Bronchial epithelial cell (primary cell): ENCODE measurements around the gene FHIT. TPM values are rescaled to one million over a fixed set of nuclear protein-coding genes. Genes with fewer than 3 reads are reported as not detected.
A peak's percentile ranks its signal among the peaks of the same experiment; 100 is the strongest.

ENCODE experiments used
- DNase-seq: peaks from one replicate; pipeline ENCODE4 v3.0.0-alpha.2; 2010; ENCODE audit warnings: low read depth
- FAIRE-seq: peaks from 2 replicates; lab custom pipeline; 2011; peaks lifted over from hg19 to GRCh38; lab: Jason Lieb, UNC
- H3K27me3 ChIP-seq: 2 replicates; pipeline ENCODE4 v1.5.1; 2011; ENCODE audit warnings: low read length; ENCODE audit not compliant: control insufficient read depth, insufficient read depth
- H3K36me3 ChIP-seq: 2 replicates; pipeline ENCODE4 v1.5.1; 2011; ENCODE audit warnings: low read length; ENCODE audit not compliant: control insufficient read depth, insufficient read depth
- H3K4me3 ChIP-seq: 2 replicates; pipeline ENCODE4 v1.5.1; 2011; ENCODE audit warnings: mild to moderate bottlenecking, low read depth, low read length, control low read depth
- CTCF ChIP-seq: IDR thresholded peaks from 2 replicates; pipeline ENCODE4 v1.5.1; 2011; ENCODE audit warnings: mild to moderate bottlenecking, moderate library complexity, low read length, control low read depth, inconsistent platforms; ENCODE audit not compliant: insufficient read depth, severe bottlenecking
- total RNA-seq: library from RNA; depleted of rRNA; stranded (reverse); fragments of >200 nt; gene quantifications from 2 replicates; pipeline ENCODE4 v1.2.1, GENCODE V29; 2014

The FHIT gene
- total RNA-seq, 1 donor from 2014 or later = 1.6 TPM

DNA sequence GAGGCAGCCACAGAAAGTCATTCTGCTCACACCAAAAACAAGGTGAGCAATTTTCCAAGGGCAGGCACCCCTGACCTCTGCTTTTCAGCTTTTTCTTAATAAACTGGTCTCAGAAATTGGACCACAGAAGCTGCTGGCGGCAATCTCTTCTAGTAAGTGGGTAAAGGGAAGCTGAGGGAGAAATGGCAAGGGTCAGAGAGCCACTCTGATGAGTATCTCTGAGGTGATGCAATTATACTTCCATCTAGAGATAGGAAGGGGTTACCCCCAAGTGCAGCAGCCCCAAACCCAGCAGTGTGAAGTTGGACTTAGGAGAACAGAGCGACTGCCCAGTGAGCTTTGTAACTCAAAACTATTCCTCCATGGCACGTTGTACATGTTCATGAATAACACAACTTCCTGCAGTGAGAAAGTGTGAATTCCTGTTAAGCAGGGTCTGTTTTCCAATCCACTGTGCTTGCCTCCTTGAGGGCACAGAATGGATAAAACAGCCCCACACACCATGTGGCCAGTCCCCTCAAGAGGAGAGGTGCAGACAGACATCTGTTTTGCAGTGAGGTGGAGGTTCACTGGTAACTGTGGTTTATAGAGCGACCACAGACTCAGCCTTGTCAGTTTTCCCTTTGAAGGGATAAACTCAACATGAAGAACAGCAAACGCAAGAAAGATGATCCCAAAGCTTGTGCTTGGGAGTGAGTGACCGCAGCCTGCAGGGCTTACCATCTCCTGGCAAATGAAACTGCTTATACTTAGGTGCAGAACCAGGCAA is 1518.0 kb downstream of the FHIT start:
- H3K36me3 ChIP-seq = no peaks in the 10 kb centered on the region
- FAIRE-seq (no peak), DNase-seq (no peak)
- no peak overlapping the region for H3K4me3 ChIP-seq
- no peaks in the 10 kb centered on the region for H3K27me3 ChIP-seq
- TF ChIP-seq CTCF = no peak

DNA sequence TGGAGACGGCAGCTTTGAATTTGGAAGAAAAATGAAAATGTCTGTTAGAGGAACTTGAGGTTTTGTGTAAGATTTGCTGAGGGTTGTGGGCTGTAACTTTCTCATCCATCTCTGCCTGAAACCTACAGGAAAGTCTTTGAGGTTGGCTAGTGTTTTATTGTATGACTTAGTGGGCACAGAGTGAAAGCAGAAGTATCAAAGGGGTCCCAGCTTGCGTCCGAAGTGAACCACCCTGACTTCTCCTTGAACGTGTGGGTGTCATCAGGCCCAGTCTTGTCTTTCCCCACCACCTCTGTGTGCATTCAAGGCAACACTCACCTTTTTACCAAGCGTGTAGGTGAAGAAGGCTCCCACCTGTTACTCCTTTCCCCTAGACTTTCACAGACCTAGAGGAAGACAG is 1519.3 kb downstream of the FHIT start:
- H3K27me3 ChIP-seq = no peaks in the 10 kb centered on the region
- FAIRE-seq (no peak), DNase-seq (no peak)
- no peak overlapping the region for H3K4me3 ChIP-seq
- TF ChIP-seq CTCF = no peak
- no peaks in the 10 kb centered on the region for H3K36me3 ChIP-seq

DNA sequence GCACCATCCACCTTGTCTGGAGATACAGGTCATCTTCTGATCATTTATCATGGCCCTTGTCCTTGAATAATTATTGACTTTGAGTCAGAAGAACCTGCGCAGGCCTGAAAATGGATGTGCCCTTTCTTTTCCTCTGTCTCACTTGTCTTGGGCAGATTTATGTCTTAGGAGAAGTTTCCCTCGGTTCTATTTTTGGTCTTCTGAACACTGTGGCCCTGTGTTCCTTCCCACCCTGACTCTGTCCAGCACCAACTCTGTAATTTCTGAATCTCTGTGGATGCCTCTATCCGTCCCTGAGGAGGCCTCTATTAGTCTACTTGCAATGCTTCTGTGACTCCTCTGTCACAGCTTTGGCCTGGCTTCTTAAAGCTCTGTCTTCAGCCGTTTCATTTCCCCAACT is 1520.7 kb downstream of the FHIT start:
- DNase-seq = no peak
- no peak for FAIRE-seq
- no peaks in the 10 kb centered on the region for H3K27me3 ChIP-seq
- H3K4me3 ChIP-seq = no peak overlapping the region
- TF ChIP-seq CTCF = no peak
- H3K36me3 ChIP-seq = no peaks in the 10 kb centered on the region

DNA sequence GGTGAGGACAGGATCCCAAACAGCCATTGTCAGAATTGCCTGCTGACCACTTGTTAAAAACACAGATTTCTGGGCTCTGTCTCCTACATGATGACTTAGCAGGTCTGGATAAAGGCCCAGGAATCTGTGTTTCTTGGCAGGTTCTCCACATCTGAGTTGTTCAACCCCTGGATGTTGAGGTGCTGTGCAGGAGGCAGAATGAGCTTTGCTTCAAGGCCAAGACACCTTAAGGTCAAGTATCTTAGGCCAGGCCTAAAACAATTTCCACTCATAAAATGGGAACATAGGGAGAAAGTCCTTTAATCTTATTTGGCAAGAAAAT is 1522.7 kb downstream of the FHIT start:
- DNase-seq = no peak
- Histone ChIP-seq H3K4me3 (no peak overlapping the region), H3K36me3 (no peaks in the 10 kb centered on the region), H3K27me3 (no peaks in the 10 kb centered on the region)
- TF ChIP-seq CTCF = no peak
- FAIRE-seq = no peak

DNA sequence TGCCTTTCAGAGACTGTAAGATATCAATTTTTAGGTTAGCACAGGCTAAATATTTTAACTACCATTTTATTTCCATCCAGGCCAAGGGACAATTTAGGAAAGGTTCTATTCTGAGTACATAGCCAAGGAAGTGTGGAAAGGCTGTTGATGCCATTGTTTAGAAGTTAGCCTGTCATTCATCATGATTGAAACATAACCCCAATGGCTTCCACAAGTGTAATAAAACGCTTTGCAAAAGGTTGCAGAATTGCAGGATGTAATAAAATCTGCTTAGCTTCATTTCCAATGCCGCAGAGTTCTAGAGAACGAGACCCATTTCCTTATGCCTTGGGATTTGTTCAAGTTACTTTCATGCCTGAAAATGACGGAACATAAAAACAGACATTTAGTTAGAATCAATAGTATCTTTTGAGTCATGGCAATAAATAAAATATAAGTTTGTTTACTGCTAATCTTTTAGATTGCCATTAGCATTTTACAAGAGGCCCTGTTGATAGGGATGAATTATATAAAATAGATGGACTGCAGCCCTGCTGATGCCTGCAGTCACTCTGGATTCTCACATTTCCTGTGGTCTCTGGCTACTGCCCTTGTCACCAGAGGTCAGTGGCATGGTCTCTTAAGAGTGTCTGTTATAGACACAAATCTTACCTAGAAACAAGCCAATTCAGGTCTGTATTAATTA is 1523.2 kb downstream of the FHIT start:
- no peaks in the 10 kb centered on the region for H3K36me3 ChIP-seq
- TF ChIP-seq CTCF = no peak
- no peak overlapping the region for H3K4me3 ChIP-seq
- no peaks in the 10 kb centered on the region for H3K27me3 ChIP-seq
- DNase-seq (no peak), FAIRE-seq (no peak)

- TF ChIP-seq CTCF = no peak
- DNase-seq (peak; percentile 66), FAIRE-seq (no peak)
- H3K27me3 ChIP-seq = no peaks in the 10 kb centered on the region
- H3K36me3 ChIP-seq = no peaks in the 10 kb centered on the region
- H3K4me3 ChIP-seq = no peak overlapping the region
Observed at GRCh38 chr3:59726279-59726678, 1525.0 kb downstream of the FHIT start.
